Stimulated activated CD8-positive, alpha-beta memory T cell treated with anti-CD3 and anti-CD28 coated beads, Interleukin-12 subunit alpha, Interleukin-12 subunit beta, amount 100 ng/mL, for 4 hours (primary cell): ENCODE measurements around the gene RFTN1.

Source experiments
- DNase-seq: peaks from one replicate; pipeline ENCODE4 v3.0.0-alpha.2; 2020; ENCODE audit warnings: low read depth

Gene RFTN1

DNA sequence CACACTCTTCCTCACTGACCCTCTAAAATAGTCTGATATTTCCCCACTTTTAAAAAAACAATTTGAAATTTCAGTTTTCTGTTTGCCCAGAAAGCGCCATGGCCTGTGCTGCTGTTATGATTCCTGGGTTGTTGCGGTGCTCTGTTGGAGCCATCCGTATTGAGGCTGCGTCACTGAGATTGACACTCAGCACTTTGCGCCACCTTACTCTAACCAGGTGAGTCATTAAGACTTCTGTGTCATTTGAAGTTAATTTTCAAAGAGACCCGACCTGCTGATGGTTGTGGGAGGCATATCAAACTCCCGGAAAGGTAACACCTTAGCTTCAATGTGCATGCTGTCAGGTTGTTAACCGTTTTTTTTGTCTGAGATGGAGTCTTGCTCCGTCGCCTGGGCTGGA lies 242.6 kb downstream of the RFTN1 start:
- no peak for DNase-seq

- no peak for DNase-seq
Observed at GRCh38 chr3:16266714-16267113, 246.8 kb downstream of the RFTN1 start.
